Right atrium auricular region (tissue), 2 donors: ENCODE measurements around the gene FXYD1. TPM values are rescaled to one million over a fixed set of nuclear protein-coding genes. Genes with fewer than 3 reads are reported as not detected.
"Not testable (repeated sequence)": the region's sequence is repeated elsewhere in the genome, so short reads cannot be mapped to it uniquely, and the experiment has no call there.

Experiments used
- DNase-seq: peaks from one replicate; pipeline ENCODE4 v3.0.0-alpha.2; 2019; ENCODE audit warnings: low spot score
- H3K27ac ChIP-seq, 2 donors: fragments of 200-600 bp; sonication (generic); 1 replicate in 1 of 2; 2 replicates in 1 of 2; pipeline ENCODE4 v1.5.1; 2016 to 2019
- H3K27me3 ChIP-seq, 2 donors: fragments of 200-600 bp; sonication (generic); one replicate each; pipeline versions ENCODE4 v1.5.1 to v1.6.0; 2017 to 2019
- H3K36me3 ChIP-seq: fragments of 200-600 bp; sonication (generic); one replicate; pipeline ENCODE4 v1.5.1; 2016
- H3K4me1 ChIP-seq, 2 donors: fragments of 200-600 bp; sonication (generic); one replicate each; pipeline versions ENCODE4 v1.5.1 to v1.6.0; 2017 to 2019
- H3K4me3 ChIP-seq, 2 donors: fragments of 200-600 bp; sonication (generic); 1 replicate in 1 of 2; 2 replicates in 1 of 2; pipeline ENCODE4 v1.5.1; 2017 to 2019; ENCODE audit warnings: mild to moderate bottlenecking in 1 of 2, moderate library complexity in 1 of 2
- H3K9me3 ChIP-seq, 2 donors: fragments of 200-600 bp; sonication (generic); one replicate each; pipeline ENCODE4 v1.5.1; 2019
- CTCF ChIP-seq, 2 donors: fragments of 200-600 bp; sonication (generic); IDR thresholded peaks; one replicate each; pipeline ENCODE4 v1.5.1; 2019; ENCODE audit warnings: antibody characterized with exemption in 2 of 2
- total RNA-seq, 2 donors: library from RNA; depleted of rRNA; stranded (reverse); fragments of >200 nt; gene quantifications; one replicate each; pipeline ENCODE4 v1.1.0, GENCODE V29; 2016

The FXYD1 gene
- total RNA-seq, 2 donors from 2014 or later: 166 to 175 TPM

GRCh38 chr19:35128398-35129057 lies 10.1 kb upstream of the FXYD1 start:
- Histone ChIP-seq H3K4me3 (no peak overlapping the region), H3K9me3 (no peaks in the 10 kb centered on the region), H3K27me3 (no peaks in the 10 kb centered on the region), H3K4me1 (peaks cover 0 to 28% of the 10 kb centered on the region in 2 donors), H3K36me3 (no peaks in the 10 kb centered on the region), H3K27ac (no peak overlapping the region)
- DNase-seq: no peak
- no peak for TF ChIP-seq CTCF (IDR thresholded peaks at IDR 0.05)

- DNase-seq, H3K27me3 ChIP-seq, H3K36me3 ChIP-seq, H3K4me3 ChIP-seq, H3K9me3 ChIP-seq: not testable (repeated sequence)
- Histone ChIP-seq H3K4me1 (peaks cover 0 to 28% of the 10 kb centered on the region in 2 donors), H3K27ac (peak overlapping the region in 1 of 2 donors; percentile 43)
Measured at GRCh38 chr19:35129724-35130274, 8.8 kb upstream of the FXYD1 start.

GRCh38 chr19:35130761-35131720 lies 7.6 kb upstream of the FXYD1 start:
- TF ChIP-seq CTCF (IDR thresholded peaks at IDR 0.05): no peak
- no peak for DNase-seq
- no peaks in the 10 kb centered on the region for H3K36me3 ChIP-seq
- H3K27me3 ChIP-seq: no peaks in the 10 kb centered on the region
- H3K27ac ChIP-seq: peak overlapping the region in 1 of 2 donors; percentile 43
- no peak overlapping the region for H3K4me3 ChIP-seq
- H3K4me1 ChIP-seq: peaks cover 0 to 26% of the 10 kb centered on the region in 2 donors
- H3K9me3 ChIP-seq: no peaks in the 10 kb centered on the region

GRCh38 chr19:35132254-35132653 lies 6.4 kb upstream of the FXYD1 start:
- Histone ChIP-seq H3K9me3 (no peaks in the 10 kb centered on the region), H3K4me3 (no peak overlapping the region), H3K27me3 (no peaks in the 10 kb centered on the region), H3K27ac (no peak overlapping the region), H3K4me1 (peaks cover 0 to 35% of the 10 kb centered on the region in 2 donors), H3K36me3 (no peaks in the 10 kb centered on the region)
- DNase-seq: no peak
- no peak for TF ChIP-seq CTCF (IDR thresholded peaks at IDR 0.05)

GRCh38 chr19:35133826-35134225 lies 4.8 kb upstream of the FXYD1 start:
- TF ChIP-seq CTCF (IDR thresholded peaks at IDR 0.05): no peak
- peaks cover 0 to 50% of the 10 kb centered on the region in 2 donors for H3K4me1 ChIP-seq
- no peaks in the 10 kb centered on the region for H3K36me3 ChIP-seq
- no peaks in the 10 kb centered on the region for H3K27me3 ChIP-seq
- peak overlapping the region; percentile 81 to 82 for H3K27ac ChIP-seq
- no peaks in the 10 kb centered on the region for H3K9me3 ChIP-seq
- no peak for DNase-seq
- H3K4me3 ChIP-seq: peak overlapping the region; percentile 31 to 50
